HG03378 (cell line): ENCODE results near the gene TBX15.
"Not testable (repeated sequence)": the region's sequence is repeated elsewhere in the genome, so short reads cannot be mapped to it uniquely, and the experiment has no call there.

Experiments used
- ATAC-seq: cut with Tn5 transposase; IDR thresholded peaks from one replicate; pipeline ENCODE4 v1.9.1; 2021; ENCODE audit warnings: mild to moderate bottlenecking, moderate library complexity; ENCODE audit not compliant: unreplicated experiment

TBX15 gene

DNA sequence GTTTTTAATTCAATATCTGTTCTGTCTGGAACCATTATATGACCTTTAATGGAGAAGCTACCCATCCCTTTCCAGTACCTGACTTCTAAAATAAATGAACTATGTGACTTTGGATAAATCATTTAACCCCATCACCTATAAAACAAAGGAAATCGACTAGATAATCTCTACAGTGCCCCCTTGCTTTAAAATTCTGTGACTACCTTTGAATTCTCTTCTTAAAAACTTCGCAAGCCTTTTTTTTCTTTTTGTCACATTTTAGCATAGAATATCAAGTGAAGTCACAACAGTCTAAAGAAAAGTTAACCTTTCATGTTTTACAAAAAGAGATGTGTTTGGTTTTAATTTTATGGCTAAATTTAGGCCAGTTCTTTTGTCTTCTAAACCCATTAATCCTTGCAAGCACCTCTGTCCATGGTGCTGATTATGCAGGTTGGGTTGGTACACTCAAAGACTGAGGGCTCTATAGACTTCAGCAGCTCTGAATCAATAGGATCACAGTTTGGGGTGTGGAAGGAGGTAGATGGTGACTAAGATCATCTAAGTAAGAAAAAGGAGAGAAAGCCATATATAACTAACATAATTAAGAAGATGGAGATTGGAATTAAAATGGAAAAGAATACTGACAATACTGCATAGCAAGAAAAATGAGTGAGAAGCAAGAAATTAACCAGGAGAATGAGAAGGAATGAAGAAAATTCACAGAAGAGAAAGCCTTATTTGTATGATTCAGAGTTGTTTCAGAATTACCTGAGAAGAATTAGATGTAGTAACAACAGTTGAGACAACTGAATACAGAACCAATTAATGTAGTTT is 59.2 kb downstream of the TBX15 start:
- no peak for ATAC-seq

DNA sequence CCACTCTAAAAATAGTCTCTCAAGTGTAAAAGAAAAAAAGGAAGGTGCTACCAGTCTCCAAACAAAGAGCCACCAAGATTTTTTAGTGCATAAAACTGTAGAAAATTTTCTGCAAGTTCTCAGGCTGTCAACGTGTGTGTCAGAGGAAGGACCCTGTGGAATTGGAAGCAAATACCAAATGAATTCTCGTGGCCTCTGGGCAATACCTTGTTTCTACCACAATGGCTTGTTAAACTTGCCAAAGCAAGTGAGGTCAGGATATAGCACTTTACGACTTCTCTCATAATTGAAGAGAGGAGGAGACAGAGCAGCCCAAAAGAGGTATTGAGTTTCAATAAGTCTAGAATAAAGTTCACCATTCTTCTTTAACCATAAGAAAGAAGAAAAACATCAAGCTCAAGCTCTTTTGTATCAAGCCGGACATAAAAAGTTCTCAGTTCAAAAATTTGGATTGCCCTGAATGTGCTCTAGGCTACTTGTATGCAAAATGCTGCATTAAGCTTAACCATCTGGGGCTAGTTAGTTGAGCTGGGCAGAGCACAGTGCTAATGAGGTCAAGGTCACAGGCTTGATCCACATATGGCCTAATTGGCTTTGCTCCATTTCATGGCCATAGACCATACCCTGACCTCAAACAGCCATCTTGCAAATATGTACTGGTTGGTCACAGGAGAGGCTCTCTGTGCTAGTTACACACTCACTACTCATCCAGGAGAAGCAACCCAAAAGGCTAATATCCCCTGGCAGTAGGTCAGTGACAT is 60.5 kb downstream of the TBX15 start:
- no peak for ATAC-seq

DNA sequence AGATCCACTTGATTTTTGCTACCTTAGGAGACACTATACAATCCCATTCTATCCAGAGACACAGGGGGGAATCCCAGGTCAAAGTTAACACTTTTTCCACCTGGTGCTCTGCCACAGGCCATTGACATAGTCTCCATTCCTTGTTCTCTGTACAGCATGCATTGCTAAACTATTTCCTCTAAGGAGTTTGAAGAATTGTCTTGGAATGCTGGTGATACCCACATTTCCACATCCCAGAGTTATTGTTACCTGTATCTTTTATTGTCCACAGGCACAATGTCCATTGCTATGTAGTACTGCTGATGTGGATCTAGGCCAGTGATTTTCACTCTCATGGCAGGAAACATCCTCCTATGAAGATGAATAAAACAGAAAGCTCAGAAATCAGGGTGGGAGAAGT is 61.9 kb downstream of the TBX15 start:
- no peak for ATAC-seq

DNA sequence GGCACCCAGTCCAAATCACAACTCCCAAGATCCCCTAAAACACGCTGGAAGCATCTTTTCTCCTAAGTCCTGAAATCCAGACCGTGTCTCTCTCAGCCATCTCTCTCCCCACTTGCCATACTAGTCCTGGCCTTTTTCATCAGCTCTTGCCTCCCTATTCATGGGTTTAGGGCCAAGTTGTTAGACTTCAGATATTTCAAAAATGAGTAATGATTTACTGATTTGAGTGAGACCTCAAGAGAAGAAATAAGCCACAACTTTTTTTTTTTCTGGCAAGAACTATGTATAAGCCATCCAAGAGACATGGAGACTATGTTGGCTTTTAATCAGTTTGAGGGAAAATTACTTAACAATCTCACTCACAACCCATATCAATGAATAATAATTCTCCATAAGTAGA is 62.5 kb downstream of the TBX15 start:
- ATAC-seq: no peak

DNA sequence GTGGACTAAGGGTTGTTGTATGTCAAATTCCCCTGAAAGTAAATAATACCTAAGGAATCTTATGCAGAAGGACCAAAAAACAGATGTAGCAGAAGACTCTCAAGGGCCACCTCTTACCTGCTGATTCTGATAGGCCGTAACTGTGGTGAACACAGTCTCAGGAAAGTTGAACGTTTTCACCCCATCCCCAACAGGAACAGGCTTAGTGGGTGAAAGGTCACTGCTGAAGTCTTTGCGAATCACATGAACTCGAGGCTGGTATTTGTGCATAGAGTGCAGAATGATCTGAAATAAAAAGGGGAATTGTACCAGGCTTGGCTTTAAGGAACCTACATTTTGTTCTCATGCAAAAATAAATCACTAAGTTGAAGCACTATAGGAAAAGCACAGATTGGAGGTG is 64.8 kb downstream of the TBX15 start:
- ATAC-seq: no peak

DNA sequence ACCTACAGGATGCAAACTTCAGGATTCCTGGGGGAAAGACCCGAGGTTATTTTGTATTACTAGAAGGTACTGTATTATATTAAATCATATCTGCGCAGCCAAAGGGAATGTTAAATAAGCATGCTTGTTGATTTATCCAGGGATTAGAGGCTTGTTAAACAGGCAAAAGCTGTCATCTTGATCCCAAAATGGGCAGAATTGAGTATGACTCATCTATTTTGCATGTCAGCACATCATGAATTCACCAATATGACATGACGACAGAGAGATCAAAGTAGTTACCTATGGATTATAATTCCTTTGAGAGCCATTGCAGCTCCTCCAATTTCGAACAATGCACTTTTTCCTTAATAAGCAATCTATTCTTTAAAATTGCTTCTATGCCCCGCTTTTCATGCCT is 66.1 kb downstream of the TBX15 start:
- ATAC-seq: no peak

DNA sequence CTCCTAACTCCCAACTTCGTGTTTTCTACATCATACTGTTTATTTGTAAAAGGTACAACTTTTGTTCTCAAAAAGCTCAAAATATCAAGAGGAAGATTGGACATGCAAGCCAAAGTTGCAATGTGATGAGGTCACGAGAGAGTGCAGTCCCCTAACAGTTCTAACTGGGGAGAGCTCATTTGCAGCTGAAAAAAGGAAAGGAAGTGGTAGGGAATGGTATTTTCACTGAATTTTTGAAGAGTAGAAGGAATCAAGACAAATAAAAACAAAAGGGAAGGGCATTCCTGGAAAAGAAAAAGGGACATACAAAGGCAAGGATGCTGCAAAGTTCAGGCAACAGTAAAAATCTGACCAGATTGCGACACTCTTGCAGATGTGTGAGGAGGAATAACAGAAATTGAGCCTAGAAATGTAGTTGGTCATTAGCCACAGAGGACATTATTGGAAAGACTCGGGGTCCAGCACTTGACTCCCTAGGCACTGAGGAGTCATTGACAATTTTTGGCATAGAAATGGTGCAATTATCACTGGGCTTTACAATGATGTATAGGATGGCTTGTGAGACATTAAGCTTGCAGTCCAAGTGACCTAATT is 67.9 kb downstream of the TBX15 start:
- ATAC-seq: no peak

DNA sequence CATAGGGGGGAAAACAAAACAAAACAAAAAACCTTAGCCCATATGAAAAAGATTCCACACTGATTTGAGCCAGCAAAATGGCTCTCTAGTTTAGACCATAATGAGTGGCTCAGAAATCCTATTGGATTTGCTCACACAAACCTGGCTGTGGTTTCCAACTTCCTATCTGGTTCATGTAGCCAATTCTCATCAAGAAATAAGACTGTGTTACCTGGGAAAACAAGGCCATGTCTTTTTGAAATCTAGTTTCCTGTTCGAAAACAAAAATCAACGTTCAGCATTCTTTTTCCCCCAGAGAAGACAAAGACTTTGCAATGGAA is 69.2 kb downstream of the TBX15 start:
- no peak for ATAC-seq

DNA sequence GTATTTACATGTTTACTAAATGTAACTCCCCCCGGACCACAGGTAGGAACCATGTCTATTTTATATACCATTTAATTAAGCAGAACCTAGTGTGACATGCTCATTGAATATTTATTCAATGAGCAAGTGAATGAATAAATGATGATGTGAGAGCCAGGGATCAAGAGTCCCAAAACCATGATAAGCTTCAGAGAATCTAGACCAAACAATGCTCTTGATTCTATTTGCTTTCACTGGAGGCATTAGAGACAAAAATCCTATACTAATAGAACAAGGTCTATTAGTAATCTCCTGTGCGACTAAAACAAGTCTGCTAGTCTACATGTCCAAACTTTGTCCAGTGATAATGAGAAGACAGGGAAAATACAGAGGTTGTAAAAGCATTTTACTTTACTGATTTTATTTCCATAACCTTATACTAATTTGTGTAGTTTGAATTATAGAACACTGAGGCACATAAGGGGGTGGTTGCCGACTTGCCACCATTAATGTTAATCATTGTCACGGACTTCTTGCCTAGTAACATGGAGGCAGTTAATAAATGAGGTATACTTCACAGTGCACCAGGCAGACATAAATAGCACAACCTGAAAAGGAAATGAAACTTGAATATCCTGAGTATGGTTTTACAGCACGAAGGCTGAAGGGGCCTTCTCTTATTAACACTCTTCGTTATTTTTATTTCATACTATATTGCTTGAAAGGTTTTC is 69.8 kb downstream of the TBX15 start:
- ATAC-seq: peak; percentile 75

DNA sequence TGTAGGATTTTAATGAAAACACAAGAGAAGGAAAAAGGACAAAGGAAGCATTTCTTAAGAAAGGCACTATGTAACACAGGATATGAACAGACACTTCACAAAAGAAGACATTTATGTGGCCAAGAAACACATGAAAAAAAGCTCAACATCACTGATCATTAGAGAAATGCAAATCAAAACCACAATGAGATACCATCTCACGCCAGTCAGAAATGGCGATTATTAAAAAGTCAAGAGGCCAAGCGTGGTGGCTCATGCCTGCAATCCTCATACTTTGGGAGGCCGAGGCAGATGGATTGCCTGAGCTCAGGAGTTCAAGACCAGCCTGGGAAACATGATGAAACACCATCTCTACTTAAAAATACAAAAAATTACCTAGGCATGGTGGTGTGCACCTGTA is 71.8 kb downstream of the TBX15 start:
- ATAC-seq: not testable (repeated sequence)

DNA sequence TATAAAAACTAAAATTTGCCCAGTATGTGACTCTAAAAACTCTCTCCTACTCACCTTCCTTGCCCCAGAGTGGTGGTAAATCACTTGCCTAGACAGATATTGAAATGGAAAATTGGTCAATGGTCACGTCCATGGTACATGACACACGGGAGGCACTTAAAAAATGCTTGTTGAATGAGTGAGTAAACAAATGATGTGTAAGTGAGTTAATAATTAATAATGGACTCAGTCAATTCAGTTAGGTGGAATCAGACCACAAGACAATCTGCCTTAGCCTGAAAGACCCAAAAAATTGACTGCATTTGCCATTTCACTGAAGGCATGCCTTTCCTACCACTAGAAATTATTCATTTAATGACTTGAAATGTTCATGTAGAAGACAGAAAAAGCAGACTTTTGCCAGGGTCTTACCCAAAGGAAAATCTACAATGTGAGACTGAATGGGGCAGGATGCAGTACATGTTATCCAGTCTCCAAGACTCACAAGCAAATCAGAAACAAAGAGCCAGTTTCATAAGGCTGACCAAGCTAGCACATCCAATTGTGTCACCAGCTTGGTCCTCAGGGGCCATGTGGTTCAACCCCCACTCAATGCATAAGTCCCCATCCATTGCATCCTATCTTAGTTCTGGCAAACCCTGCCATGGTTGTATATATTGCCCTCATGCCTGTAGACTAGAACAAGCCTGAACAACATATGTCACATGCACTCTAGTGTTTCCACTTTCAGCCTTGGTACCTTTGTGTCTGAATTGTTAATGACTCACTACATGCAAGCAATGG is 73.6 kb downstream of the TBX15 start:
- peak; percentile 67 for ATAC-seq

DNA sequence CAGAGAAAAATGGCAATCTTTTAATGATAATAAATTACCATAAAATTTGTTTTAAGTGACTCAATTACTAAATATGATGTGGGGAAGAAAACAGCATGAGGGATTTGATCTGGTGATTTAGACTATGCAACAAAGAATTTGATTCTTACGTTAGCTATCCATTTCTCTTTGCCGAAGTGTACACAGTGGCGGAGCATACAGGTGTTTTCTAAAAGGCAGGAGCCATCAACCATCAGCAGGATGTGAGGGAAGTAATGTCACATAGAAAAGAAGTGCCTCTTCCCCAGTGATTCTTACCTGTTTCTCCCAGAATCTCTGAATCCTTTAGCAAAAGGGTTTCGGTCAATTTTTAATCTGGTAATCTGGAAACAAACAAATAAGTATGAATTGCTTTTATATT is 74.3 kb downstream of the TBX15 start:
- ATAC-seq: no peak

DNA sequence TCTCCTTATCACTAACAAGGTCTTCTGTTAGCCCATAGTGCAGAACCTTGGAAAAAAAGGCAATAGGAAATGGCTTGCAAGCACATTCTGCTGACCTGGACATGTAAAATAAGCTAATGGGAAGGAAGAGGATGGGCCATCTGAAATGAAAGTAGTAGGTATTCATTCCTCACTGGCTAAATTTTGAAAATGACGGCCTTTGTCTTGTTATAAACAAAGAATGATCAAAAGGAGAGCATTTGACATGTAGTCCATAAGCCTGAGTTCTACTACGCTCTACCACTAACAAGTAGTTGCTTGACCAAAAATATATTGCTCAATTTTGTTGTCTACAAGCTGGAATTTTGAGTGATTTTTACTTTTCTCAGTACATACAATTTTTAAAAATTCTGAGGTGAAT is 75.6 kb downstream of the TBX15 start:
- ATAC-seq: no peak

DNA sequence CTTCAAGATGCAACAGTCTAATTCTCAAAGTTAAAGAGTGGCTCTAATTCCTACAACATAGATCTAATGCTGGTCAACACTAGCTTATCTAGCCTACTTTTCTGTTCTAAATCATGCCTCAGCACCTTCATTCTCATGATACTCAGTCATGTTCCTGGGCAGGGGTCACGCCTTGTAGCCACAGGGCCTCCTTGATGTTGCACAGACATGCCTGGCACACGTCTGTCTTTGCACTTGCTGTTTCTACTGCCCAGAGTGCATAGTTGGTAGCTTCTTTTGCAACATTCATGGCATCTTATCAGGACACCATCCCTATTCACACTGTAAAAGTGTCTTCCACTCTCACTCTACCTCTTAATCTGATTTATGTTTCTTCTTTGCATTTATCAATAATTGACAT is 76.6 kb downstream of the TBX15 start:
- ATAC-seq: no peak

DNA sequence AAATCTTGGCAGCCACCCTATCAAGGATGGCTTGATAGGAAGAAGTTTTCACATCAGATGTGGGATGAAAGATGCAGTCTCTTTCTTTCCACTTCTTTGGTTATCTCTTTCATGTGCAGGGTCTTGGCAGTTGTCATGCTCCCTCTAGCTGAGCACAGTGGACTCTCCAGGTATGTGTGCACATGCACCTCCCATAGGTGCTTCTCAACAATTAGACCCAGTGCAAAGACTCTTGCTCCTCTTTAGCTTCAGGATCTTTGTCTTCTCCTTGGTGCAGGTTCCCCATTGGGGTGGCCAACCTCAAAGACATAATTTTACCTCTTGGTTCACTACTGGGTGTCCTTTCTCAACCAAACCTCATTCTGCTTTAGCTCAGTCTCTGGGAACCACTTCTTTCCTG is 80.7 kb downstream of the TBX15 start:
- ATAC-seq: no peak

DNA sequence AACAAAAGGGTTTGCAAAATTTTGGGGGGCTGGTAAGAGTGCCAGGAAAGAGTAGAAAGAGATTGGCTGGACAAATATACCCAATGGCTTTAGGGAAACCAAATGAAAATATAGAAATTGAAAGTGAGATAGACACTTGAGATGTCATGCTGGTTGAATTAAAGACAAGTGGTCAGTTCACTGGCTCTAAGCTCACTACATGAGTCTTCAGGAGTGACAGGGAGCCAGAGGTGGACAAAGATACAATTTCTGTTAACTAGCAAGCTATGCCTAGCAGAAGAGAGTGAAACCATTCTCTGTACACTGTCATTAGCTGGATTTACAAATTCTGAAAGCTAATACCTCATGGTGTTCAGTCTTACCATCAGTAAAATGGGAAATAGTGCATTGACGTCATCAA is 82.5 kb downstream of the TBX15 start:
- no peak for ATAC-seq

DNA sequence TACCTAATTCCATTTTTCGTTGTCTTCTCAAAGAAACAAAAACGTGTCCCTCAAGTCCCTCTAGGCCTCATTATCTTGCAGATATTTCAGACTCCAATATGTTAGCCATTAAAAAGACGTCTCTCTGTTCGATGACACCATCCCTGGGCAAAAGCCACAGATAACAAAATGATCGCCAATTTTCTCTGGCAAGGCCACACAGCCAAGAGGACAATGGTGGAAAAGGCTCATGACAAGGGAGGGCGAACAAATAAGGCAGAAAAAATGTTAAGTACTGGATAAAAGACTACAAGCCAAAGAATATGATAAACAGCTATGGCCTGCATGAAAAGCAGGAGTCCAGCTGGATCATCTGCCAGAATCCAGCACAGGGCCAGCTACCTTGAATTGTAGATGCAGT is 82.9 kb downstream of the TBX15 start:
- no peak for ATAC-seq

DNA sequence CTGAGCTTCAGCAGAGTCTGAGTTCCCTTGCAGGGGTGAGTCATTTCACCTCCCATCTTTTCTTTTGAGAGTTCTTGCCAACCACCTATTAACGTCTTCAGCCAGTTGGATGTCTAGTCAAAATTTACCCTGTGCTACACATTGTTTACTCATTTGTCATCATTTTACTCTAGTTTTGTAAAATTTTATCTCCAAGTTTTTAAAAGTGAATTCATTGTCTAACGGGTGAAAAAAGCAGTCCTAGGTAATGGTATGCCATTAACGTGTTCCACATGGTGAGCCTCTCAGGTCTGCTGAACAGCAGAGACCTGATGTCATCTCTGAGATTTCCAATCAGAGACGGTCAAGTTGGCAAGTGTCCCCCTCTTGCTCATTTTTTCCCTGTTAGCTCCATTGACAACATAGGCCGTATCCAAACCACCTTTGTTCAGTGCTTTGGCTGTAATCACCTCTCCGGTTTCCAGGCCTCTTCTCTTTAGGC is 85.4 kb downstream of the TBX15 start:
- ATAC-seq: no peak

DNA sequence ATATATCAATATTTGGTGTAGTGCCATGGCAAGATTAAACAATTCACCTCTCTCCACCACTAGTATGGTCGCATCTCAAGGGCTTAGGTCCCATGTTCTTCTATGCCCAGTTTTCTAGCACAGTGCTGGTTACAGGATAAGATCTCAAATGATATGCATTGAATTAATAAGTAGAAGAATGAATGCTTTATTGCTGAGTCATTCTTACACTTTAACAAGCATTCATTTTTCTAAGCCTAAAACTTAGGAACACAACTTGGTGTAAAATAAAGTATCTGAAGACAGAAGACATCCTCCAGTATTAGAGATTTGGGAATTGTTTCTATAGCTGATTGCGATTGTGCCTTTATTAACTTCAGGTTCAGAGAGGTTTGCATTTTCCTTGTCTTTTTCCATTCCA is 85.8 kb downstream of the TBX15 start:
- no peak for ATAC-seq

DNA sequence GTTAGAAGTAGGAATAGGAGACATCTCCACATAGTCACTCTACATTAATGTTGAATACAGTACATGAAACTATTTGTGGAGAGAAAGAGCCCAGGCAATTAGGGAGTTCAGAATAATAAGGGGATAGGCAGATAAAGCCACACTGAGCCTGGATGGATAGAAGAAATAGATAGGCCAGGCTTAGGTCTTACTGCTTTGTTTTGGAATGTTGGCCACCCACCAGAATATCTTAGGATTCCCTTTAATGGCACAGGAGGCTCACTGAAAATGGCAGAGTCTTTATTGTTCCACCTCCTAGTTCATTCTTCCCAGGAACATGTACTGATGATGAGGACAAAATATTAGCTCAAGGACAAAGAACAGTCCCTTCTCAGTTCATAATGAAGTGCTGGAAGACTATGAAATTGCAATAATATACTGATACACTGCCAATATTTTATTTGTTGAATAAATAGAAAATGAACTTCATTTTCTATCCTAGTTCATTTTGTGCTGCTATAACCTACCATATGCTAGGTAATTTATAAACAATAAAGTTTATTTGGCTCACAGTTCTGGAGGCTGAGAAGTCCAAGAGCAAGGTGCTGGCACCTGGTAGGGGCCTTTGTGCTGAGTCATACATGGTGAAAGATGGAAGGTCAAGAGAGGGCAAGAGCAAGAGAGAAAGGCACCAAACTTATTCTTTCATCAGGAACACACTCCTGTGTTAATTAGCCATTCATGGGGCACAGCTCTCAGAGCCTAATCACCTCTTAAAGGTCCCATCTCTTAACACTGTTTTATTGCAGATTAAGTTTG is 87.3 kb downstream of the TBX15 start:
- ATAC-seq: no peak
